ENCODE results near the gene PDE4C. TPM values are rescaled to one million over a fixed set of nuclear protein-coding genes. Genes with fewer than 3 reads are reported as not detected.

PDE4C gene
- total RNA-seq, 1 donor from 2014 or later: 2.9 TPM

- no peak for DNase-seq (ENCODE audit: low spot score)
- Mint-ChIP-seq H3K9me3 (ENCODE audit: low read depth) (no peaks in the 10 kb centered on the region), H3K4me3 (ENCODE audit: unreplicated experiment) (no peak overlapping the region), H3K36me3 (ENCODE audit: low read depth) (no peaks in the 10 kb centered on the region), H3K27me3 (ENCODE audit: low read depth) (peaks cover 3% of the 10 kb centered on the region), H3K4me1 (ENCODE audit: low read depth) (no peaks in the 10 kb centered on the region), H3K27ac (ENCODE audit: unreplicated experiment) (no peak overlapping the region)
- no peak for TF ChIP-seq CTCF (IDR thresholded peaks at IDR 0.05)
Observed at GRCh38 chr19:18259893-18260292, 33.7 kb upstream of the PDE4C start.

- no peaks in the 10 kb centered on the region for H3K36me3 Mint-ChIP-seq (ENCODE audit: low read depth)
- no peak for DNase-seq (ENCODE audit: low spot score)
Observed at GRCh38 chr19:18257503-18258470, 31.5 kb upstream of the PDE4C start.

GRCh38 chr19:18254546-18255503 is 28.6 kb upstream of the PDE4C start:
- Mint-ChIP-seq H3K27ac (ENCODE audit: unreplicated experiment) (no peak overlapping the region), H3K36me3 (ENCODE audit: low read depth) (no peaks in the 10 kb centered on the region), H3K4me1 (ENCODE audit: low read depth) (peaks cover 3% of the 10 kb centered on the region), H3K27me3 (ENCODE audit: low read depth) (peaks cover 12% of the 10 kb centered on the region), H3K9me3 (ENCODE audit: low read depth) (no peaks in the 10 kb centered on the region), H3K4me3 (ENCODE audit: unreplicated experiment) (no peak overlapping the region)
- no peak for DNase-seq (ENCODE audit: low spot score)
- no peak for TF ChIP-seq CTCF (IDR thresholded peaks at IDR 0.05)

More at GRCh38 chr19:18257503-18258470, 31.5 kb upstream of the PDE4C start:
- Mint-ChIP-seq H3K27me3 (ENCODE audit: low read depth) (peaks cover 9% of the 10 kb centered on the region), H3K4me3 (ENCODE audit: unreplicated experiment) (no peak overlapping the region), H3K4me1 (ENCODE audit: low read depth) (no peaks in the 10 kb centered on the region), H3K27ac (ENCODE audit: unreplicated experiment) (no peak overlapping the region), H3K9me3 (ENCODE audit: low read depth) (no peaks in the 10 kb centered on the region)
- no peak for TF ChIP-seq CTCF (IDR thresholded peaks at IDR 0.05)

- peaks cover 3% of the 10 kb centered on the region for H3K4me1 Mint-ChIP-seq (ENCODE audit: low read depth)
- peaks cover 12% of the 10 kb centered on the region for H3K27me3 Mint-ChIP-seq (ENCODE audit: low read depth)
- H3K4me3 Mint-ChIP-seq (ENCODE audit: unreplicated experiment): no peak overlapping the region
- no peak for DNase-seq (ENCODE audit: low spot score)
- TF ChIP-seq CTCF (IDR thresholded peaks at IDR 0.05): no peak
- H3K9me3 Mint-ChIP-seq (ENCODE audit: low read depth): no peaks in the 10 kb centered on the region
- H3K36me3 Mint-ChIP-seq (ENCODE audit: low read depth): no peaks in the 10 kb centered on the region
- H3K27ac Mint-ChIP-seq (ENCODE audit: unreplicated experiment): no peak overlapping the region
Observed at GRCh38 chr19:18253716-18254115, 27.5 kb upstream of the PDE4C start.

- H3K4me1 Mint-ChIP-seq (ENCODE audit: low read depth): peaks cover 3% of the 10 kb centered on the region
- H3K4me3 Mint-ChIP-seq (ENCODE audit: unreplicated experiment): no peak overlapping the region
- no peak for DNase-seq (ENCODE audit: low spot score)
- no peaks in the 10 kb centered on the region for H3K36me3 Mint-ChIP-seq (ENCODE audit: low read depth)
- no peak for TF ChIP-seq CTCF (IDR thresholded peaks at IDR 0.05)
- H3K9me3 Mint-ChIP-seq (ENCODE audit: low read depth): no peaks in the 10 kb centered on the region
- peaks cover 12% of the 10 kb centered on the region for H3K27me3 Mint-ChIP-seq (ENCODE audit: low read depth)
- H3K27ac Mint-ChIP-seq (ENCODE audit: unreplicated experiment): no peak overlapping the region
Observed at GRCh38 chr19:18253130-18253529, 26.9 kb upstream of the PDE4C start.

Measured in chondrocyte (in vitro differentiated cells).